Occipital lobe (tissue), 2 donors: ENCODE data around the gene MCC. TPM values are rescaled to one million over a fixed set of nuclear protein-coding genes. Genes with fewer than 3 reads are reported as not detected.

ENCODE experiments used
- DNase-seq: peaks from one replicate; lab custom pipeline; 2025; lab: John Stamatoyannopoulos, UW
- total RNA-seq: library from RNA; depleted of rRNA; stranded (reverse); fragments of >200 nt; gene quantifications from one replicate; pipeline ENCODE4 v1.2.3, GENCODE V29; 2014

The MCC gene
- total RNA-seq, 1 donor from 2014 or later, result 15.8 TPM

DNA sequence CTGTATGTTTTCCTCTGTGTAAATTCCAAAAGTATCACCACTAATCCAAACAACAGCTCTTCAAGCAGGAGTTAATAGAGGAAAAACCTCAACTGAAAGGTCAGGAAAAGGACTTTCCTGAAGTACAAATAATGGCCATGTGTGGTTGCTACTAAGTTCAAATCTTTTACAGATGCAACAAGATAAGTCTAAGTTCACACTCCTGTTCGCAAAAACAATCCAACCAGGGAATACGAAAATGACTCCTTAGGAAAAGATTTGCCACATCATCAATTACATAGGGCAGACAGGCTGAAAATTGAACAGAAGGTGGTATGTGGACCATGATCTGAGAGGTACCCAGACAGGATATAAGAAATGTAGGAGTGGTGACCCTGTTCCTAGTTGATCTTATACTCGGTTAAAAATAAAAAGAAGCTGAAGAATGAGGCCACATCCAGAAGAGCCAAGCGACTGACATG, 263.6 kb downstream of the MCC start:
- no peak for DNase-seq

DNA sequence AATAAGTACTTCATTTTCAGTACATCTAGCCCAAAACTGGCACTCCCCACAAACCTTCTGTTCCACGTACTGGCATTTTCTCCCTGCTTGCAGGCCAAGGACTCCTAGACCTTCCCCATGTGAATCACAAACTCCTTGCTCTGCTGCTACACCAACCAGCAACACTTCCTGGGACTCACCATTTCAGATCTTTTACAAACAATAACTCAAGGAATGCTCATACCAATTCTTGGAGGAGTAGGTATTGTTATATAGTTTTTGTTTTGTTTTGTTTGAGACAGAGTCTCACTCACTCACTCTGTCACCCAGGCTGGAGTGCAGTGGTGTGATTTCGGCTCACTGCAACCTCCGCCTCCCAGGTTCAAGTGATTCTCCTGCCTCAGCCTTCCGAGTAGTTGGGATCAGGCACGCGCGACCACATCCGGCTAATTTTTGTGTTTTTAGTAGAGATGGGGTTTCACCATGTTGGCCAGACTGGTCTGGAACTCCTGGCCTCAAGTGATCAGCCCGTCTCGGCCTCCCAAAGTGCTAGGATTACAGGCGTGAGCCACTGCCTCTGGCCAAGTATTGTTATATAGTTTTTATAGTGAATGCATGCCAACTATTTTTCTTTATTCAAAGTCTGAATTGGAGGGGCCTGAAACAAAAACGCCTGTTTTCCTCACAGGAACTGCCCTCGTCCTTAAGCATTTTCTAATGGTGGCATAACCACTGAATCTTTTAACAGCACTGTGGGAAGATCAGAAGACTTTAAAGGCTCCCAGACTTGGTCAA, 264.2 kb downstream of the MCC start:
- DNase-seq, result no peak

- DNase-seq, result no peak
These were observed 264.9 kb downstream of the MCC start for GRCh38 chr5:113223315-113223714.

- DNase-seq, result no peak
These were observed 266.7 kb downstream of the MCC start for GRCh38 chr5:113221294-113222176.

DNA sequence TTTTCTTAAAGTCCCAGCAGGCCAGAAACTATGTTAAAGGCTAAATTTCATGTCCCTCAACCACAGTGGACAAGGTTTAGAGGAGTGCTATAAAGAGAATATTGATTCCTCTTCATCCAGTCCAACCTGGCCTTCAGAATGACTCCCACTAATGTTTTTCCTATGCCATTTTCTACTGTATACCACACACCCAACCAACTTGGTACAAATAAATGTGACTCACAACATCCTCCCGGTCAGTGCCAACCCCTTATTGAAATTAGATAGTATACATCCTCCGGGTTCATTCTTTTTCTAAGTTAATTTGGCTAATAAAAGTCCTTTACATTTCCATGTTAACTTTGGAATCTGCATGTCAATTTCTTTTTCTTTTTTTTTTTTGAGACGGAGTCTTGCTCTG, 268.6 kb downstream of the MCC start:
- DNase-seq, result no peak

- no peak for DNase-seq
These were observed 269.2 kb downstream of the MCC start for GRCh38 chr5:113218906-113219517.

- DNase-seq, result no peak
These were observed 270.1 kb downstream of the MCC start for GRCh38 chr5:113218200-113218599.

DNA sequence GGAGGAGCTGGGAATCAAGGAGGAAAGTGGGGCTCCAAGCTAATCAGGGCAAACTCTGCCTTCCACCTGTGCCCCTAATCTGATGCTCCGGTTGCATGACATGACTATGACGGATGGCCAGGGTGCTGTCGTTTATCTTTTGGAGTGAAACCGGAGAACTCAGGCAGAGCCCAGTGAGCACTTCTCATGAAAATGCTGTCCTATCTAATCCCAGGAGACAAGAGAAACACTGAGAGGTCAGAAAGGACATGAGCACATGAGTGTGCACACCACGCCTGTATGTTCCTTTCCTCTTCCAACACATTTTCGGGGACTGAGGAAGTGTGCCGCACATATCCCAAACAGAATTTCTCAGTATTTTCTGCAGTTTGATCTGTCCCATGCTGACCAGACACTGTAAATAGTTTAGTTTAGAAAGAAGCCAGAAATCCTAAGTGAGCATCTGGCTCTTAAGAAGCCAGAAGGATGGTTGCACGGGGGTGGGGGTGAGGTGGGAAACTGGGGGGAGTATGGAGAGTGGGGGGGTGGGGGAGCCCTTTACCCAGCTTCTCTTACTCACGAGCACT, 270.6 kb downstream of the MCC start:
- DNase-seq, result no peak

DNA sequence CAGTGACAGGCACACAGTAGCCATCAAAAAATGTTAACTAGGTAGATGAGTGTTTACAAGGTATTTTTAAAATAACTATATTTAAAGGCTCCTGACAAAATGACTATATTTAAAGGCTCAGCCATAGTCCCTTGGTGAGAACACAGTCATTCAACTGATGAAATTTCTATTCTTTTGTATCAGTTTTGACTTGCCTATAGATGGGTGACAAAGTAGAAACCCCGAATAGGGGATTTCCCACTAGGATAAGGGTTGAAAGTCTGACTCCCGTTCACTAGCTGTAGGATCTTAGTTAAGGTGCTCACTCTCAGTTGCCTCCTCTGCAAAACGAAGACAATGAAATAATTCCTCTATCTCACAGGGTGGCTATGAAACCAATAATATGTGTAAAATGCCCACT, 271.7 kb downstream of the MCC start:
- DNase-seq, result no peak

DNA sequence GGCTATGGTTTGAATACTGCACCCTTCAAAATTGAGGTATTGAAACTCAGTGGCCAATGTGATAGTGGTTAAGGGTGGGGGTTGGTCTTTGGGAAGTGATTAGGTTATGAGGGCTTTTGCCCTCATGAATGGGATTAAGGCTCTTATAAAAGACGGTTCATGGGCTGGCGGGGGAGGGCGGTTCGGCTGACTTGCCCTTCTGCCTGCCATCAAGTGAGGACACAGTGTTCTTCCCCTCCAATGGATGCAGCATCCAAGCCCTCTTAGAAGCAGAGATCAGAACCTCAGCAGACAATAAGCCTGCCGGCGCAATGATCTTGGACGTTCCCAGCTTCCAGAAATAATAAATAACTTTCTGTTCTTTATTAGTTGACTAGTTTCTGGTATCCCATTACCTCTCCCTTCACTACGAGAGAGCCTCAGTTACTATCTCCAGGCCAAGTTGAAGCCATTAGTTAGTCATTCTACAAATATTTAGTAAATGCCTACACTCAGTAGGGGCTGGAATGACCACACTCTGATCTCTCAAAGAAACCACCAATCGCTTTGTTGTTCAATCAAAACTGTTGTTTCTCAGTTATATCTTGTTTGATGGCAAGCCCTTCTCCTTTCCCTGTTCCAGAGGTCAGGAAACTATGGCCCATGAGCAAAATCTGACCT, 272.7 kb downstream of the MCC start:
- DNase-seq, result no peak

- no peak for DNase-seq
These were observed 273.5 kb downstream of the MCC start for GRCh38 chr5:113214606-113215323.

GRCh38 chr5:113213551-113214425, 274.5 kb downstream of the MCC start:
- DNase-seq, result peak; percentile 11

- DNase-seq, result no peak
These were observed 275.9 kb downstream of the MCC start for GRCh38 chr5:113212244-113212920.

DNA sequence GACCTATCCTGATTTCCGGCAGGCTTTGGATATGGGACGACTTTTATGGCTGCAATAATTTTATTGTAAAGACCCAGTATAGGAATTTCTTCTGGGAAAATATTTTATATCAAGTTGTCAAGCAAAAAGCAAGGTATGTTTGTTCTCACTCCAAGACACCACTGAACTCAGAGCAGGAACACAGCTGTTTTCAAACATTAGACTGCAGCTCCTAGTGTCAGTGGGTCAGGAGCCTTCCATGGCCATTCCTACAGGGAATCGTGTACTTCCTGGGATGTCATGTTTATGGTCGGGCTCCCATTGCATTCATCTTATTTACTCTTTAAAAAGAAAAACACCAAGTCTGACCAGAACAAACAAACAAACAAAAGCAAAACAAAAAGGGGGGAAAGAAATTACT, 278.8 kb downstream of the MCC start:
- DNase-seq, result no peak

GRCh38 chr5:113205807-113206206, 282.4 kb downstream of the MCC start:
- no peak for DNase-seq

DNA sequence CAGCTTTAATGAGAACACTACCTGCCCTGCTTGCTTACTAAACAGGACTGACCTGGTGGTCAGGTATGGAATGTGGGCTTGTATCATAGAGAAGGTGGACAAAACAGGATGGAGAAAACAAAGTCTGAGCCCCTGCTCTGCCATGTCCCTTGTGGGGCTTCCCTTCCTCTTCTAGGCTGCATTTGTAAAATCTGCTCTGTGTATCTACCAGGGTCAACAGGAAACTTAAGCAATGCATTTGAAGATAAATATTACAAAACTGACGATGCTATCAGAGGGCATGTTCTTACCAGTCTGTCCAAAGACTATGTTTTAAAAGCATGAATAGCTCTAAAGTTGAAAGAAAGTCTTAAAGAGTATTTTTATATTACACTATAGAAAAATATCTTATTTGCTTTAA, 282.9 kb downstream of the MCC start:
- no peak for DNase-seq

DNA sequence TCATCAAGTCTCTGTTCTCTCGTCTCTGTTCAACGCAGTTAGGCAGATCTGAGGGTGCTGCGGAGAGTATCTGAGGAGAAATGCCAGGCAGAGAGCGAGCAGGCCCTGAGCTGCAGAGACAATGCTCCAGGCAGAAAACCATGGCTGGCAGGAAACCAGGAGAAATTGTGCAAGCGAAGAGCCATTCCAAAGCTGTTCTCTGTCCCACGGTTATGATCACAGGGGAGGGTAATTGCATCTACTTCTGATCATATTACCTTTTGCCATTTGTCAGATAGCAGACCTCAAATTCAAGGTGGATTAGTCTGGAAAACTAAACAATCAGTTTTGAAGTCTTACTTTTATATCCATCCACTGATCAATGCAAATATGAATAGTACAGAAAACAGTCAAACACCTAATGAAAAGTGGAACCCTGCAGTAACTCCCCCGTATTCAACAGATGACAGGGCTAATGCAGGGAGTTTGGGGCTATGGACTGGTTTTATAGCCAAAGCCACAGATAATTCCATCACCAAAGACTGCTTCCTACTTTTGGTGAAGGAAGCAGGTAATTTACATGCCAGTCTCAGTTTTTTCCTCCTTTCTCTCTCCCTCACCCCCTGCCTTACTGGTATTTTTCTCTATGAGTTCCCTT, 283.6 kb downstream of the MCC start:
- no peak for DNase-seq

DNA sequence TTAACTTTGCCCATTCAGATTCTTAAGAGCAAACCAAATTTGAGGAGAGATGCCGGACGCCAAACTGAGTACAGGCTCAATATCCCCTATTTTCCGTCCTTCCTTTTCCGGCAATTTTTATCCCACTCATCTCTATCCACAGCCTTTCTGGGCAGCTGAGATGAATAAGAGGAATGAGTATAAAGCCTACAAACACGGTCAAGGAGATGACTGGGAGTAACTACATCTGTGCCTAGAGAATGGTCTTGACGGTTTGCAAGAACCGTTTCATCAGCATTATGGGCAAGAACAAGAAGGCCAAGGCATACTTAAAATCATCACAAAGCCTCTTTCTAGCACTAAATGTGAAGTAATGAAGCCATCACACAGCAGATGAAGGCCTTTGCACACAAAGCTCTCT, 284.3 kb downstream of the MCC start:
- DNase-seq, result no peak
